Lung (tissue), 12 donors: ENCODE results near the gene CNRIP1. TPM values are rescaled to one million over a fixed set of nuclear protein-coding genes. Genes with fewer than 3 reads are reported as not detected.

Experiments used
- ATAC-seq: fragments of 200-7000 bp; cut with Tn5 transposase; one replicate; pipeline ENCODE4 v1.9.1; 2020; ENCODE audit warnings: moderate number of reproducible peaks; ENCODE audit not compliant: insufficient read depth, low FRiP score
- DNase-seq, 3 donors: peaks; one replicate each; pipeline ENCODE4 v3.0.0-alpha.2; 2013 to 2017
- H3K27ac ChIP-seq, 2 donors: one replicate each; pipeline ENCODE4 v1.5.1; 2013; ENCODE audit warnings: mild to moderate bottlenecking in 2 of 2, moderate library complexity in 2 of 2, control low read depth in 1 of 2, inconsistent platforms in 1 of 2, low read depth in 1 of 2, low read length in 1 of 2
- H3K27me3 ChIP-seq, 3 donors: one replicate each; pipeline ENCODE4 v1.5.1; 2013; ENCODE audit warnings: low read length in 2 of 3; ENCODE audit not compliant: control insufficient read depth in 3 of 3, insufficient read depth in 3 of 3
- H3K36me3 ChIP-seq, 4 donors: one replicate each; pipeline ENCODE4 v1.5.1; 2013; ENCODE audit warnings: low read length in 4 of 4, mild to moderate bottlenecking in 1 of 4, moderate library complexity in 1 of 4; ENCODE audit not compliant: control insufficient read depth in 4 of 4, insufficient read depth in 4 of 4
- H3K4me1 ChIP-seq, 5 donors: one replicate each; pipeline ENCODE4 v1.5.1; 2013; ENCODE audit warnings: low read length in 5 of 5, mild to moderate bottlenecking in 2 of 5, moderate library complexity in 1 of 5; ENCODE audit not compliant: control insufficient read depth in 5 of 5, insufficient read depth in 5 of 5
- H3K4me3 ChIP-seq: one replicate; pipeline ENCODE4 v1.5.1; 2013; ENCODE audit warnings: mild to moderate bottlenecking, control low read depth, moderate library complexity
- H3K9ac ChIP-seq, 2 donors: one replicate each; pipeline ENCODE4 v1.5.1; 2013; ENCODE audit warnings: low read length in 2 of 2, control low read depth in 1 of 2; ENCODE audit not compliant: insufficient read depth in 1 of 2
- H3K9me3 ChIP-seq, 4 donors: one replicate each; pipeline ENCODE4 v1.5.1; 2013; ENCODE audit warnings: low read length in 3 of 4, mild to moderate bottlenecking in 1 of 4, moderate library complexity in 1 of 4; ENCODE audit not compliant: control insufficient read depth in 4 of 4, insufficient read depth in 3 of 4
- CTCF ChIP-seq: IDR thresholded peaks from 2 replicates; pipeline ENCODE4 v1.5.1; 2012; ENCODE audit warnings: mild to moderate bottlenecking; ENCODE audit errors: control extremely low read depth, extremely low read depth
- WGBS, 2 donors: extraction: QIAGEN DNeasy Blood & Tissue Kit; methylation state at CpG; one replicate each; pipeline ENCODE4 v1.1.7; 2013; 5-methylcytosine and 5-hydroxymethylcytosine counted together
- polyA plus RNA-seq, 2 donors: library from polyadenylated mRNA; stranded (reverse); fragments of 200-250 nt; gene quantifications; one replicate each; pipeline ENCODE4 v1.2.1, GENCODE V29; 2013
- total RNA-seq, 2 donors: library from RNA; depleted of rRNA in 1 of 2; stranded (reverse); fragments of >200 nt in 1 of 2; gene quantifications; one replicate each; pipeline ENCODE4 v1.2.1, GENCODE V29; 2014 to 2021
- donor health status: control.
- donor health status: control.
- donor health status: Bipolar disorder and iron deficiency.
- donor health status: healthy.
- donor health status: DM: yes; HTN: yes; CAD: no.

Gene CNRIP1
- total and polyA plus RNA-seq, 4 donors, result 9.0 to 29.3 (median 14.5) TPM

GRCh38 chr2:68340226-68341061 is 20.7 kb upstream of the CNRIP1 start:
- ATAC-seq, result no peak
- no peak overlapping the region for H3K9ac ChIP-seq
- no peaks in the 10 kb centered on the region for H3K4me1 ChIP-seq
- no peak overlapping the region for H3K27ac ChIP-seq
- H3K4me3 ChIP-seq, result no peak overlapping the region
- no peak for TF ChIP-seq CTCF
- no peaks in the 10 kb centered on the region for H3K9me3 ChIP-seq
- H3K36me3 ChIP-seq, result no peaks in the 10 kb centered on the region
- H3K27me3 ChIP-seq, result peaks cover 0 to 6% (median 3%) of the 10 kb centered on the region in 3 donors
- no peak for DNase-seq
- 67 to 79% methylated on average over 5 of the region's 5 CpGs for WGBS, 2 donors

- no peak for ATAC-seq
- no peak for DNase-seq
- no peak overlapping the region for H3K27ac ChIP-seq
- 84 to 87% methylated on average over 1 of the region's 1 CpG for WGBS, 2 donors
- H3K9ac ChIP-seq, result no peak overlapping the region
- no peak for TF ChIP-seq CTCF
- peaks cover 0 to 3% (median 0%) of the 10 kb centered on the region in 3 donors for H3K27me3 ChIP-seq
- no peaks in the 10 kb centered on the region for H3K9me3 ChIP-seq
- no peak overlapping the region for H3K4me3 ChIP-seq
- no peaks in the 10 kb centered on the region for H3K36me3 ChIP-seq
- H3K4me1 ChIP-seq, result no peaks in the 10 kb centered on the region
Measured at GRCh38 chr2:68336192-68336591, 16.4 kb upstream of the CNRIP1 start.

GRCh38 chr2:68333931-68334330 is 14.2 kb upstream of the CNRIP1 start:
- no peak for ATAC-seq

More at GRCh38 chr2:68333931-68334330, 14.2 kb upstream of the CNRIP1 start:
- Histone ChIP-seq H3K36me3 (no peaks in the 10 kb centered on the region), H3K27me3 (no peaks in the 10 kb centered on the region), H3K4me3 (no peak overlapping the region), H3K4me1 (no peaks in the 10 kb centered on the region), H3K27ac (no peak overlapping the region), H3K9me3 (peaks cover 0 to 2% (median 0%) of the 10 kb centered on the region in 4 donors), H3K9ac (no peak overlapping the region)
- no peak for TF ChIP-seq CTCF
- 66 to 77% methylated on average over 3 of the region's 3 CpGs for WGBS, 2 donors
- no peak for DNase-seq
